Activated CD8-positive, alpha-beta memory T cell treated with anti-CD3 and anti-CD28 coated beads, Interleukin-2, amount 50 U/mL, for 1 hour (primary cell): ENCODE measurements around the gene BACH2.
A peak's percentile ranks its signal among the peaks of the same experiment; 100 is the strongest.

Source experiments
- DNase-seq: peaks from one replicate; pipeline ENCODE4 v3.0.0-alpha.2; 2020; ENCODE audit errors: extremely low read depth

BACH2 gene

GRCh38 chr6:90238496-90239266, 58.0 kb downstream of the BACH2 start:
- no peak for DNase-seq

DNA sequence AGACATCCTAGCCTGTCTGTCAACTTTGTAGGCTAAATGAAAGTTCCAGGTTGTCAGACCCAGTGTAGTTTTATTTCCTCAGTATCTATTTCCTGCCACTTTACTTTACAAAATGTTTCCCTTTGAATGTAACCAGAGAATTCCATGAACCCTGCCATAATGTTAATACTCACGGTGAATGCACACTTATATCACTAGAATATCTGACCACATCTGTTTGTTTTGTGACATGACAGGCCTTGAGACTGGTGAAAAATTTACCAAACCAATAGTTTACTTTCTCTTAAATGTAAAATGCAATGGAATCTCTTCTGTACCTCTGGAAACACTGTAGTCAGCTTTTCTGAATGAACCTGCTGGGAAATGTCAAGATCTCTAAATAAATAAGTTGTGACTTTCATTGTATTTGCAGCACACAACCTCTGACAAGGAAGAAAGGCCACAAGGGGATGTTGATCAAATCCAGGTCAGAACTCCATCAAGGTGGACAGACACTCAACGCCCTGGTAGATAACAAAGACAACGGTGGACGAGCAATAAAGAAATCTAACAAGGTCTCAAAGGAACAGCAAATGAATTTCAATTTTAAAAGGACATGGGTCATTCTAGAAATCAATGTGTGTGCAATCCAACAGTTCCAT, 59.2 kb downstream of the BACH2 start:
- no peak for DNase-seq

DNA sequence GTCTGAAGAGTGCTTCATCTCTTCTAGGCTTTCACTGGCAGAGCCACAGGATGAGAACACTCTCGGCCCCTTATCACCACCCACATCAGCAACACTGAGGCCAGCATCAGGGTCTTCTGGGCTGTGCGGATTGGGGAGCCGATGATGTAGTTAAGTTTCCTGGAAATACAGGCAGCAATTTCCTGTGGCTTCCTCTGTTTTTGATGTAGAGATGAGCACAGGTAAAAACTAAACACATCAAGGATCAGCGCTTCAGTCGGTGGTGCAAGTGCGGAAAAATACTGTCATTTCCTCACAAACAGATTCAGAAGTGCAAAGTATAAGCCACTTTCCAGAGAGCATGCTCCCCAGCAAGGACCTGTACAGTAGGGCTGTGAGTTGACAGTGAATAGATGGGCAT, 62.6 kb downstream of the BACH2 start:
- peak; percentile 85 for DNase-seq

DNA sequence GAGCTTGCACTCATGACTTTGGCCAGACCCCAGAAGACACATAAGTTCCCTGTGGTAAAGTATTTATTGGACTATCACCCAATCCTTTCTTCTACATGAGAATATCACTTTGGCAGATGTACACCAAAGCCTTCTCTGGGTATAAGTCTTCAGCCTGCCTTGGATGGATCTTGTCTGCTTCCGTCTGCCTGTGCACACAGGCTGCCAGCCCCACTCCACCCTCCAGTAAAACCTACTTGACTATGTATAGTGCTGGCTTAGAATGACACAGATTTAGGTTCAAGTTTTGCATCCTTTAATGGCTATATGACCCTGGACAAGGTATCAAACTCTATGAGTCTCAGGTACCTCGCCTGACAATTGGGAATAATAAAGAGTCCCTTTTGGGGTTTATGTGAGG, 63.4 kb downstream of the BACH2 start:
- DNase-seq = no peak

- DNase-seq = no peak
These were observed 64.8 kb downstream of the BACH2 start for GRCh38 chr6:90231798-90232197.

DNA sequence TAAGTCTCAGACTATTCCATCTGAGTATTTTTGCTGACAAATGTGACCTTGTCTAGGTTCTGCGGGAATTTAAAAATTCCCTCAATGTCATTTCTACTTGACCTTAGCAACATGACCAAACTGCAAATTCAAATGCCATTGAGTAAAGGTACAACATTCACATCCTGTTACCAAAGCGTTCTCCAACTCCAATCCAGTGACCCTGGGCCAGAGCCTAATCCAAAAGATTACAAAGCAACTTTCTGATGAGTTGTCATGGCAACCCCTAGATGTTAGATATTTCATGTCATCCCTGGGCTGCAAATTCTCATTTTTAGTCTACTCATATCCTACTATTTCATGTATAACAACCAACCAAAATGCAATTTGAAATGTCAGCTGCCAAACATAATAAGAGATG, 65.3 kb downstream of the BACH2 start:
- DNase-seq = no peak

DNA sequence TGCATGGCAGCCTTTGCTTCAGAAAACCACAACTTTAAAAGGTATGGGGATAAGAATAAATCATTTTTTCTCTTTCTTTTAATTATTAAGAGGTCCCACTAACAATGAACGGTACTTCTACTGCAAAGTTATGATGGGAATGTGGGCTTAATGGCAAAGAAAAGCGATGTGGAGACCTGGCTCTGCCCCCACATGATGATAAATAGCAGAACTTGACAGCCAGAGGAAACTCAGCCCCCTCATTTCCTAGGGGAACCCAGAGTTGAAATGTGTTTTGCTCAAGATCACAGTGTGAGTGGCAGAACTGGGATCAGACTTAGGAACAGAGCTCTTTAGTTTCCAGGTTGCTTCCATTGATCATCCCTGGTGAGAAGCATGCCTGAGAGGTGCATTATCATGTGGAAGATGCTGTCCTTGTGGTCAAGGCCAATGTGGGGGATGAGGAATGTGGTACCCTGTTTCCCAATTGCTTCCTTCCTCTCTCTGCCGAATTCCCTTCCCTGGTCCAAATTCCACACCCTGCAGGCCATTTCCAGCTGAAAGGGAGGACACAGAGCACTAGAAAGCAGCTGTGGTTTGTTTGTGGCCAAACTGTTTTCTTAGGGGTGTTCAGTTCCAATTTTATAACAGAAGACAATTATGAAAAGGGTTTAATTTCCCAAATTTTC, 66.0 kb downstream of the BACH2 start:
- no peak for DNase-seq

DNA sequence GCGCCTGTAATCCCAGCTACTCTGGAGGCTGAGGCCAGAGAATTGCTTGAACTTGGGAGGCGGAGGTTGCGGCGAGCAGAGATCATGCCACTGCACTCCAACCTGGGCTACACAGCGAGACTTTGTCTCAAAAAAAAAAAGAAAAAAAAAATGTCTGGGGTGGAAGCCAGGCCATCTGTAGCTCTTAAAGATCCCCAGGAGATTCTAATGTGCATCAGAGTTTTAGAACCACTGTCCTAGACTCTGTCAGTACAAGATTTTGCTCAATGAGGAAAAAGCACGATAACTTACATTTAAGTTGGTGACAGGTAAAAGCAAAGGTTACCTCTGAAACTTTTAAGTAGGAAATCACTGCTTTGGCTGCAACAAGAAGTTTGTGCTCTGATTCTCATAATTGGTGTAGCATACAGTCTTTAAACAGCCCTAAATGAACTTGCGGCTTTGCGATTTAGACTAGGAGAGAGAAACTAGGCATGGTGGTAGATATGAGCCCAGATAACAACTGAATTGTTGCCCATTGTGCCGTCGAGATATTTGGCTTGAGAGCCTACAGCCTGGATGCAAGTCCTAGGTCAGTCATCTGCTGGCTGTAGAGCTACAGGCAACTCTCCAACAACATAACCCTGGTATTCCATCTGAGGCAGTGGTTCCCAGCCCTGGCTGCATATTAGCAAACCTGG, 67.2 kb downstream of the BACH2 start:
- no peak for DNase-seq

DNA sequence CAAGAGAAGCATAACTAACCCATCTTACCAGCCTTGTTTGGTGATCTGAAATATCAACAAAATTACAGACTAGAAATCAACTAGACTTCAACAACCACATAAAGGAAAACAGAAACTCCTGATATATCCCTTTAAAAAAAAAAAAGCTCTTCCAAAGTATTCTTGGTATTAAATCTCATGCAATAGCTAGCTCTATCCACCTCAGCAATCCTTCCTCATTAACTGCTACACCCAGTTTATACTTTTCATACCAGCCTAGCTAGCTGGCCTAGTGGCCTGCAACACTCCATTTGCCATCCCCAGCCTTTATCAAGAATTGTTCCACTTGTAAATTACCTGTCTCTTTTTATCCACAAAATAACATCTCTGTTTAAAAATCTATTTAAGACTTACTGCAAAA, 69.0 kb downstream of the BACH2 start:
- no peak for DNase-seq

GRCh38 chr6:90227213-90227612, 69.4 kb downstream of the BACH2 start:
- DNase-seq = no peak

DNA sequence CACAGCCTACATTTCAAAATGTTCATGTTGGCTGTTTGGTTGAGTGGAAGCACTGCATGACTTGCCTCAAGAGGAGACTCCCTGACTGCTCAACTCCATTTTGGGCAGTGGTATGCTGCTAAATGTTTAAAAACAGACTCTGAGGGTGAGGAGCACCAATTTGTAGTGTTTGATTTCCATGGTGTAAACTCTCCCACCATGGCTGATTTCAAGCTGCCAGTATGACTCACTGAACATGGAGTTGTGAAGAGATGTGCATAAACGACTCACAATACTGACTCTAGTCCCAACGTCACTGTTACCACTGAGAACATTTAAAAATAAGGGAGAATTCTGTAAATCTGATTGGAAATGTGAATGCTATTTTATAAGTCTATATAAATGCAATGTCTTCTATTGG, 70.4 kb downstream of the BACH2 start:
- no peak for DNase-seq

DNA sequence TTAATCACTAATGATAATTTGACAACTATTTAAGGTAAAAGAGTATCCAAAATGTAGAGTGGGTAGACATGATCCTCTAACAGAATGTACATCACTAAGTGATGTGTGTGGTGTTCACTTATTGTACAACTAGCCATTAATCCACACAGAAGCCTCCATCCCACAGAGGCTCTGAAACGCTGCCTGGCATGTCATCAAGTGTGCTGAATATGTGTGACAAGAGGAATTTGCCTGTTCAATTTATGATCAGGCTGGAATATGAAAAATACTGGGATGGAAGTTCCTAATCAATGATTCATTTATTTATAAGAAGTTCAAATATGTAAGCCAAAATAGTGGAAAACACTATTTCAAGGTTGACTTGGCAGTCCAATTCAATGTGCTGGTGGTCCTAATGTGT, 72.4 kb downstream of the BACH2 start:
- DNase-seq = no peak

GRCh38 chr6:90222724-90223198, 73.9 kb downstream of the BACH2 start:
- DNase-seq = no peak

- no peak for DNase-seq
These were observed 74.6 kb downstream of the BACH2 start for GRCh38 chr6:90222008-90222407.

GRCh38 chr6:90221403-90221802, 75.2 kb downstream of the BACH2 start:
- no peak for DNase-seq

DNA sequence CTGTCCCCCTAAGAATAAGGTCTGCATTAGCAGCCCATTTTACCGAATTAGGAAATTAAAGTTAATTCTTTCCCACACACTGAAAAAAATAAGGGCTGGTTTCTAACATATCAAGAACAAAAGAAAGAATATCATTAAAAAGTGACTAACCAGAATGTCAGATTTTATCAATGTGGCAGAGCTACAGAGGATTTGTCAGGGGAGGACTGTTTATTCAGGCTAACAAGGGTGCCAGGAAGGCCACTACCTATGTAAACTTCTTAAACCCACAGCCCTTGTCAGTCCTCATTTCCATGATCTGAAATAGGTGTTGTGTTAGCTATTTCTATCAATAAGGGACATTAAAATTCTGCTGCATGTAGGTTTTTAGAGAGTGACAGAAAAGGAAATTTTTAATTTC, 76.4 kb downstream of the BACH2 start:
- DNase-seq = no peak

DNA sequence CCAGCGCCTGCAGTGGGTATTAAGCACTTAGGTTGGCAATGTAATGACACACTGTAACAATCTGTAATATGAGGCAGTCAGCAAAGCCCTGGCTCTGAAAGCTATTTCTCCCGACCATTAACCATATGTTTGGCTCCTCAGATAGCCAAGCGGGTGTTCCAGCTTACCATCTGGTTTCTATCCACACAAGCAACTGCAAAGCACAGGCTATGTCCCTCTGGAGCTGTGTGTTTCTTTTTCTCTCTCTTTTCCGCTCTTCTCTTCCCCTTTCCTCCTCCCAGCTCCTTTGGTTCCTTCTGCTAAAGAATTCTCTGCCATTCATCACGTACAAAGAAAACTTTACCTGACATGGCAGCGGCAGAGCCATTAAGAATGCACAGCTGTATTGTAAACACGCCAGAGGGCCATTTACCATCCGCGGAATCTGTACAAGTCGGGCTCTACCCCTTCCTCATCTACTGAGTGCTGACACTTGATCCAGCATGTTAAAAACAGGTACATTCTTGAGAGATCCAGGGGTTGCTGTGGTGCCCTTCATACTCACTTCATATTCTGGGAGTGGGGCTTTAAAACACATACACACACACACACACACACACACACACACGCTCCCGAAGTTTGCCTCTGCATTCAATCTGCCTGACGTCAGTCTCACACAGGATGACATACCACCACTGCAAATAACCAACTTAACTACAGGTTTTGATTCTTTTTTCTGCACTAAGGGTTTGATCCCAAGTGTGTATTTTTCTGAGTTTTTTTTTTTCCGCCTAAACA, 77.2 kb downstream of the BACH2 start:
- DNase-seq = no peak

DNA sequence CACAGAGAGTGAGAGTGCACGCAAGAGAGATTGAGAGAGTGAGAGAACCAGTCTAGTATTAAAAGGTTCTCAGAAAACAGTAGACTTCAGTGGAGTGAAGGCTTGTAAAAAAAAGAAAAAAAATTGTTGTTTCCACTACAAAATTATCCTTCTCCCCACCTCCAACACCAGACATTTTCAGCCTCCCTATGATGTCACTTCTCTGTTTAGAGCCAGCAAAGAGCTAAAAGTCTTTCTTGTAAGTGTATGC, 77.8 kb downstream of the BACH2 start:
- no peak for DNase-seq

GRCh38 chr6:90217506-90218127, 79.0 kb downstream of the BACH2 start:
- no peak for DNase-seq

- DNase-seq = no peak
These were observed 80.3 kb downstream of the BACH2 start for GRCh38 chr6:90216072-90216977.
